Progenitor cell of endocrine pancreas (in vitro differentiated cells): Measurements from ENCODE around the gene MEGF10. TPM values are rescaled to one million over a fixed set of nuclear protein-coding genes. Genes with fewer than 3 reads are reported as not detected.

ENCODE experiments used
- DNase-seq: peaks from one replicate; pipeline ENCODE4 v3.0.0; 2021; ENCODE audit warnings: low spot score; ENCODE audit not compliant: unreplicated experiment
- H3K27ac Mint-ChIP-seq: 2 replicates; pipeline ENCODE4 v1.8.0; 2021; ENCODE audit warnings: mild to moderate bottlenecking, moderate library complexity, mixed read lengths
- H3K27me3 Mint-ChIP-seq: 2 replicates; pipeline ENCODE4 v1.8.0; 2021; ENCODE audit warnings: mixed read lengths
- H3K36me3 Mint-ChIP-seq: 2 replicates; pipeline ENCODE4 v1.8.0; 2022; ENCODE audit warnings: mixed read lengths; ENCODE audit not compliant: insufficient read depth
- H3K4me1 Mint-ChIP-seq: 2 replicates; pipeline ENCODE4 v1.8.0; 2021; ENCODE audit warnings: low read depth, mixed read lengths
- H3K4me3 Mint-ChIP-seq: 2 replicates; pipeline ENCODE4 v1.8.0; 2021; ENCODE audit warnings: low read depth, mild to moderate bottlenecking, moderate library complexity, mixed read lengths
- H3K9me3 Mint-ChIP-seq: 2 replicates; pipeline ENCODE4 v1.8.0; 2021; ENCODE audit warnings: low read depth, mixed read lengths
- CTCF ChIP-seq: fragments of 200-600 bp; sonication (generic); IDR thresholded peaks from one replicate; pipeline ENCODE4 v1.5.0; 2021; ENCODE audit warnings: antibody characterized with exemption, mild to moderate bottlenecking; ENCODE audit not compliant: unreplicated experiment
- total RNA-seq: library from RNA; stranded (reverse); gene quantifications from 2 replicates; pipeline ENCODE4 v1.2.1, GENCODE V29; 2021

The MEGF10 gene
- total RNA-seq, 1 donor from 2014 or later = 12.5 TPM

- Mint-ChIP-seq H3K9me3 (no peaks in the 10 kb centered on the region), H3K4me1 (peaks cover 66% of the 10 kb centered on the region), H3K27ac (no peak overlapping the region), H3K36me3 (no peaks in the 10 kb centered on the region), H3K27me3 (no peaks in the 10 kb centered on the region), H3K4me3 (no peak overlapping the region)
- no peak for DNase-seq
- no peak for TF ChIP-seq CTCF
Observed at GRCh38 chr5:127431977-127432585, 141.5 kb downstream of the MEGF10 start.

- H3K9me3 Mint-ChIP-seq = no peaks in the 10 kb centered on the region
Observed at GRCh38 chr5:127433526-127433925, 142.9 kb downstream of the MEGF10 start.

GRCh38 chr5:127434588-127434987 lies 144.0 kb downstream of the MEGF10 start:
- H3K4me3 Mint-ChIP-seq = no peak overlapping the region
- TF ChIP-seq CTCF = no peak
- H3K4me1 Mint-ChIP-seq = peaks cover 48% of the 10 kb centered on the region
- no peak for DNase-seq
- no peaks in the 10 kb centered on the region for H3K9me3 Mint-ChIP-seq
- no peaks in the 10 kb centered on the region for H3K36me3 Mint-ChIP-seq
- H3K27ac Mint-ChIP-seq = no peak overlapping the region
- no peaks in the 10 kb centered on the region for H3K27me3 Mint-ChIP-seq

More at GRCh38 chr5:127433526-127433925, 142.9 kb downstream of the MEGF10 start:
- H3K4me1 Mint-ChIP-seq = peaks cover 55% of the 10 kb centered on the region
- no peak for TF ChIP-seq CTCF
- H3K4me3 Mint-ChIP-seq = no peak overlapping the region
- no peaks in the 10 kb centered on the region for H3K36me3 Mint-ChIP-seq
- DNase-seq = no peak
- no peak overlapping the region for H3K27ac Mint-ChIP-seq
- no peaks in the 10 kb centered on the region for H3K27me3 Mint-ChIP-seq

GRCh38 chr5:127435821-127436220 lies 145.2 kb downstream of the MEGF10 start:
- no peak for DNase-seq
- Mint-ChIP-seq H3K27ac (peak overlapping the region; percentile 46), H3K36me3 (no peaks in the 10 kb centered on the region), H3K9me3 (no peaks in the 10 kb centered on the region), H3K27me3 (no peaks in the 10 kb centered on the region), H3K4me1 (peaks cover 37% of the 10 kb centered on the region), H3K4me3 (no peak overlapping the region)
- no peak for TF ChIP-seq CTCF

GRCh38 chr5:127439644-127440043 lies 149.0 kb downstream of the MEGF10 start:
- Mint-ChIP-seq H3K36me3 (no peaks in the 10 kb centered on the region), H3K4me3 (no peak overlapping the region), H3K27ac (no peak overlapping the region), H3K27me3 (no peaks in the 10 kb centered on the region), H3K9me3 (no peaks in the 10 kb centered on the region), H3K4me1 (peaks cover 24% of the 10 kb centered on the region)
- DNase-seq = no peak
- TF ChIP-seq CTCF = no peak
